Measurements from ENCODE around the gene CENPM.
"Not testable (repeated sequence)": the region's sequence is repeated elsewhere in the genome, so short reads cannot be mapped to it uniquely, and the experiment has no call there.

The CENPM gene

GRCh38 chr22:41952713-41953112 is 5.8 kb upstream of the CENPM start:
- no peak for DNase-seq (ENCODE audit: low read depth)
- no peak overlapping the region for H3K4me3 ChIP-seq (ENCODE audit: low read depth, low read length)
- no peak for TF ChIP-seq CTCF (IDR thresholded peaks at IDR 0.05; ENCODE audit: low read depth, low read length, missing control alignments)
- in situ Hi-C loops (cut with HindIII; ENCODE audit: low sequenced_read_pairs): no loop called here

- H3K4me3 ChIP-seq (ENCODE audit: low read depth, low read length): no peak within 1 kb of the TSS
- in situ Hi-C loops (cut with HindIII; ENCODE audit: low sequenced_read_pairs): no loop called here
- no peak for DNase-seq (ENCODE audit: low read depth)
- no peak for TF ChIP-seq CTCF (IDR thresholded peaks at IDR 0.05; ENCODE audit: low read depth, low read length, missing control alignments)
Observed at GRCh38 chr22:41951898-41952474, 5.0 kb upstream of the CENPM start, which contains the start of gene SMIM45. Gene SMIM45 (plus strand): TSS chr22:41952150.

GRCh38 chr22:41949297-41949965 is 2.5 kb upstream of the CENPM start:
- DNase-seq (ENCODE audit: low read depth): no peak
- in situ Hi-C loops (cut with HindIII; ENCODE audit: low sequenced_read_pairs): no loop called here
- TF ChIP-seq CTCF (IDR thresholded peaks at IDR 0.05; ENCODE audit: low read depth, low read length, missing control alignments): no peak
- H3K4me3 ChIP-seq (ENCODE audit: low read depth, low read length): no peak overlapping the region

- H3K4me3 ChIP-seq (ENCODE audit: low read depth, low read length); DNase-seq (ENCODE audit: low read depth); in situ Hi-C loops (cut with HindIII; ENCODE audit: low sequenced_read_pairs): not testable (repeated sequence)
Observed at GRCh38 chr22:41948928-41949296, 2.0 kb upstream of the CENPM start.

GRCh38 chr22:41948142-41948541 is 1.2 kb upstream of the CENPM start:
- TF ChIP-seq CTCF (IDR thresholded peaks at IDR 0.05; ENCODE audit: low read depth, low read length, missing control alignments): no peak
- in situ Hi-C loops (cut with HindIII; ENCODE audit: low sequenced_read_pairs): no loop called here
- H3K4me3 ChIP-seq (ENCODE audit: low read depth, low read length): no peak overlapping the region
- DNase-seq (ENCODE audit: low read depth): no peak

- TF ChIP-seq CTCF (IDR thresholded peaks at IDR 0.05; ENCODE audit: low read depth, low read length, missing control alignments): no peak
- peak overlapping the region; percentile 64 for H3K4me3 ChIP-seq (ENCODE audit: low read depth, low read length)
- in situ Hi-C loops (cut with HindIII; ENCODE audit: low sequenced_read_pairs): no loop called here
Observed at GRCh38 chr22:41947424-41948080, 600 bp upstream of the CENPM start.

GRCh38 chr22:41943661-41944209 is 3.2 kb downstream of the CENPM start:
- no peak overlapping the region for H3K4me3 ChIP-seq (ENCODE audit: low read depth, low read length)
- DNase-seq (ENCODE audit: low read depth): no peak
- in situ Hi-C loops (cut with HindIII; ENCODE audit: low sequenced_read_pairs): no loop called here
- TF ChIP-seq CTCF (IDR thresholded peaks at IDR 0.05; ENCODE audit: low read depth, low read length, missing control alignments): no peak

More at GRCh38 chr22:41947424-41948080, 600 bp upstream of the CENPM start:
- DNase-seq (ENCODE audit: low read depth): no peak
